Fibroblast of the aortic adventitia (primary cell): ENCODE measurements around the gene PPA2. TPM values are rescaled to one million over a fixed set of nuclear protein-coding genes. Genes with fewer than 3 reads are reported as not detected.
A peak's percentile ranks its signal among the peaks of the same experiment; 100 is the strongest.

Experiments
- DNase-seq: peaks from one replicate; pipeline ENCODE4 v3.0.0-alpha.2; 2010; ENCODE audit warnings: low read depth
- H3K4me3 ChIP-seq: 2 replicates; pipeline ENCODE4 v1.5.1; 2011; ENCODE audit warnings: low read depth, mild to moderate bottlenecking, control low read depth, low read length, moderate library complexity
- CTCF ChIP-seq: IDR thresholded peaks from 2 replicates; pipeline ENCODE4 v1.5.1; 2011; ENCODE audit warnings: mild to moderate bottlenecking, low read length, control low read depth, inconsistent platforms; ENCODE audit not compliant: insufficient read depth
- small RNA-seq: library from RNA; depleted of rRNA; stranded (forward); fragments of <200 nt; gene quantifications from one replicate; pipeline ENCODE3, GENCODE V24; 2012
- total RNA-seq: library from RNA; depleted of rRNA; stranded (reverse); fragments of >200 nt; gene quantifications from 2 replicates; pipeline ENCODE4 v1.2.3, GENCODE V29; 2012; ENCODE audit warnings: low replicate concordance

PPA2 gene
- total RNA-seq, 1 donor: 78.9 TPM

GRCh38 chr4:105343146-105343931, 130.5 kb downstream of the PPA2 start:
- no peak overlapping the region for H3K4me3 ChIP-seq
- TF ChIP-seq CTCF: no peak
- peak; percentile 3 for DNase-seq

- no peak for DNase-seq
- TF ChIP-seq CTCF: no peak
- no peak overlapping the region for H3K4me3 ChIP-seq
Measured at GRCh38 chr4:105329081-105329480, 144.8 kb downstream of the PPA2 start.

GRCh38 chr4:105327956-105328355, 145.9 kb downstream of the PPA2 start:
- DNase-seq: no peak
- no peak overlapping the region for H3K4me3 ChIP-seq
- TF ChIP-seq CTCF: no peak

- no peak overlapping the region for H3K4me3 ChIP-seq
- TF ChIP-seq CTCF: no peak
- no peak for DNase-seq
Measured at GRCh38 chr4:105327222-105327621, 146.6 kb downstream of the PPA2 start.

Small RNA genes within 50 kb of the gene (small RNA-seq; reads per million reads assigned to genes)
- gene RNU6-553P: not detected

Other genes with a start within 250 kb of the PPA2 start
- gene ARHGEF38, start 78.6 kb upstream of the PPA2 start, total RNA-seq: not detected in 2 replicates
- 22.9 and 30.3 TPM in 2 replicates for gene INTS12, start 234.6 kb upstream of the PPA2 start, total RNA-seq
- 8.6 and 21.0 TPM in 2 replicates for gene GSTCD, start 234.7 kb upstream of the PPA2 start, total RNA-seq